SK-N-SH (cell line): ENCODE measurements around the gene BTF3. TPM values are rescaled to one million over a fixed set of nuclear protein-coding genes. Genes with fewer than 3 reads are reported as not detected.
A peak's percentile ranks its signal among the peaks of the same experiment; 100 is the strongest.

Experiments
- CTCF ChIA-PET: fragments of 300-600, 350-600 bp; formaldehyde crosslinking; extraction: SDS; loops from one replicate; lab custom pipeline; 2021; lab: Yijun Ruan, JAX
- POLR2A ChIA-PET: fragments of 350-600 bp; sonication (Branson Sonifier 250); formaldehyde crosslinking; extraction: SDS; loops from one replicate; lab custom pipeline; 2020; ENCODE audit warnings: antibody characterized with exemption, inconsistent platforms; lab: Yijun Ruan, JAX
- DNase-seq: peaks from one replicate; pipeline ENCODE4 v3.0.0; 2012
- H2AFZ ChIP-seq: fragments of 200-600 bp; sonication (generic); 2 replicates; pipeline ENCODE4 v1.8.1; 2016; ENCODE audit warnings: antibody characterized with exemption, mild to moderate bottlenecking, low read depth
- H3F3A ChIP-seq: fragments of 200-600 bp; sonication (generic); replicated peaks from 2 replicates; pipeline ENCODE3; 2016; ENCODE audit warnings: antibody characterized with exemption, mild to moderate bottlenecking; ENCODE audit not compliant: insufficient read depth
- H3K27ac ChIP-seq, 2 experiments: fragments of 200-500 bp in 1 of 2; fragments of 200-600 bp in 1 of 2; sonication (Bioruptor generic) in 1 of 2; sonication (generic), shearing (Covaris generic) in 1 of 2; 2 replicates each; pipeline versions ENCODE4 v1.5.1 to v1.6.1; 2014 to 2016; ENCODE audit warnings: low read depth in 2 of 2, inconsistent platforms in 1 of 2, low read length in 1 of 2, mild to moderate bottlenecking in 1 of 2, mixed read lengths in 1 of 2
- H3K27me3 ChIP-seq: fragments of 200-600 bp; sonication (generic), shearing (Covaris generic); 2 replicates; pipeline ENCODE4 v1.6.1; 2016; ENCODE audit warnings: mixed run types; ENCODE audit not compliant: insufficient read depth
- H3K36me3 ChIP-seq, 2 experiments: fragments of 200-500 bp in 1 of 2; fragments of 200-600 bp in 1 of 2; sonication (Bioruptor generic) in 1 of 2; sonication (generic) in 1 of 2; replicated peaks in 1 of 2; 2 replicates each; pipeline versions ENCODE3 to v1.5.1; 2014 to 2016; ENCODE audit warnings: low read length in 1 of 2, mild to moderate bottlenecking in 1 of 2; ENCODE audit not compliant: insufficient read depth in 2 of 2, control insufficient read depth in 1 of 2
- H3K4me1 ChIP-seq, 2 experiments: fragments of 200-500 bp in 1 of 2; fragments of 200-600 bp in 1 of 2; sonication (Bioruptor generic) in 1 of 2; sonication (generic), shearing (Covaris generic) in 1 of 2; 2 replicates each; pipeline versions ENCODE4 v1.5.1 to v1.6.1; 2014 to 2016; ENCODE audit warnings: low read depth in 1 of 2, low read length in 1 of 2, mixed run types in 1 of 2; ENCODE audit not compliant: insufficient read depth in 2 of 2, control insufficient read depth in 1 of 2
- H3K4me2 ChIP-seq: fragments of 200-600 bp; sonication (generic), shearing (Covaris generic); 2 replicates; pipeline ENCODE4 v1.6.1; 2017; ENCODE audit warnings: mixed run types
- H3K4me3 ChIP-seq, 2 experiments: fragments of 200-500 bp in 1 of 2; fragments of 200-600 bp in 1 of 2; sonication (Bioruptor generic) in 1 of 2; sonication (generic), shearing (Covaris generic) in 1 of 2; 2 replicates each; pipeline versions ENCODE4 v1.5.1 to v1.8.1; 2014 to 2016; ENCODE audit warnings: low read depth in 2 of 2, inconsistent platforms in 1 of 2, low read length in 1 of 2, mild to moderate bottlenecking in 1 of 2, mixed read lengths in 1 of 2, moderate library complexity in 1 of 2
- H3K79me2 ChIP-seq: fragments of 200-600 bp; sonication (generic); 2 replicates; pipeline ENCODE4 v1.8.1; 2017; ENCODE audit warnings: mild to moderate bottlenecking; ENCODE audit not compliant: insufficient read depth
- H3K9ac ChIP-seq: fragments of 200-600 bp; sonication (generic); 2 replicates; pipeline ENCODE4 v1.6.1; 2017; ENCODE audit warnings: mixed run types
- H3K9me2 ChIP-seq: fragments of 200-600 bp; sonication (generic); 2 replicates; pipeline ENCODE4 v1.6.1; 2017; ENCODE audit warnings: mixed run types
- H3K9me3 ChIP-seq: fragments of 200-600 bp; sonication (generic); 2 replicates; pipeline ENCODE4 v1.6.1; 2017; ENCODE audit warnings: mixed run types, mild to moderate bottlenecking, moderate library complexity
- H4K20me1 ChIP-seq: fragments of 200-600 bp; sonication (generic); 2 replicates; pipeline ENCODE4 v1.6.1; 2017; ENCODE audit warnings: mild to moderate bottlenecking, mixed run types; ENCODE audit not compliant: insufficient read depth
- CHD2 ChIP-seq: fragments of 150-350 bp; IDR thresholded peaks from 2 replicates; pipeline ENCODE4 v1.6.1; 2018; ENCODE audit warnings: low read length; ENCODE audit not compliant: partially characterized antibody
- CTCF ChIP-seq: fragments of 200-600 bp; sonication (generic); IDR thresholded peaks from 2 replicates; pipeline ENCODE4 v1.6.1; 2017; ENCODE audit warnings: antibody characterized with exemption, mild to moderate bottlenecking, moderate library complexity
- ELF1 ChIP-seq: IDR thresholded peaks from 2 replicates; pipeline ENCODE4 v1.4.0; 2012
- FOSL2 ChIP-seq: IDR thresholded peaks from 2 replicates; pipeline ENCODE4 v1.4.0; 2012; ENCODE audit warnings: low read depth, mild to moderate bottlenecking, moderate library complexity, borderline replicate concordance
- FOXJ3 ChIP-seq: sonication (generic); formaldehyde crosslinking; IDR thresholded peaks from 2 replicates; pipeline ENCODE4 v1.5.1; 2020; ENCODE audit warnings: mild to moderate bottlenecking, missing genetic modification reagents
- GATA2 ChIP-seq: sonication (generic); formaldehyde crosslinking; IDR thresholded peaks from 2 replicates; pipeline ENCODE4 v1.5.0; 2020; ENCODE audit warnings: mild to moderate bottlenecking, missing genetic modification reagents
- JUND ChIP-seq: IDR thresholded peaks from 2 replicates; pipeline ENCODE4 v1.4.0; 2012
- NFIC ChIP-seq: IDR thresholded peaks from 2 replicates; pipeline ENCODE4 v1.4.0; 2012; ENCODE audit warnings: borderline replicate concordance
- RCOR1 ChIP-seq: fragments of 150-350 bp; IDR thresholded peaks from 2 replicates; pipeline ENCODE4 v1.6.1; 2017; ENCODE audit warnings: antibody characterized with exemption, low read length
- RXRA ChIP-seq: IDR thresholded peaks from 2 replicates; pipeline ENCODE4 v1.4.0; 2012; ENCODE audit warnings: low read depth, mild to moderate bottlenecking, borderline replicate concordance
- SMC3 ChIP-seq: IDR thresholded peaks from 2 replicates; pipeline ENCODE4 v1.6.1; 2012; ENCODE audit warnings: low read depth, low read length, improper control_type of control experiment
- TCF12 ChIP-seq: IDR thresholded peaks from 2 replicates; pipeline ENCODE4 v1.4.0; 2012
- TEAD4 ChIP-seq: IDR thresholded peaks from 2 replicates; pipeline ENCODE4 v1.4.0; 2012; ENCODE audit warnings: mild to moderate bottlenecking, borderline replicate concordance; ENCODE audit not compliant: insufficient read depth
- YY1 ChIP-seq: IDR thresholded peaks from 2 replicates; pipeline ENCODE4 v1.4.0; 2012; ENCODE audit warnings: low read depth, mild to moderate bottlenecking
- WGBS: methylation state at CpG from one replicate; pipeline ENCODE4 v1.1.6; 2017; ENCODE audit warnings: low lambda C conversion rate; 5-methylcytosine and 5-hydroxymethylcytosine counted together
- polyA plus RNA-seq, 3 experiments: library from polyadenylated mRNA; depleted of rRNA; stranded (reverse); fragments of >200 nt; gene quantifications; 2 replicates each; pipeline ENCODE4 v1.2.3, GENCODE V29; 2012
- TF ChIP-seq, protein P1 (sequence below): IDR thresholded peaks from 2 replicates; pipeline ENCODE4; 2012
- TF ChIP-seq, protein P2 (sequence below): IDR thresholded peaks from 2 replicates; pipeline ENCODE4 v1.4.0; 2012; ENCODE audit warnings: low read depth, borderline replicate concordance
- TF ChIP-seq, protein P3 (sequence below): fragments of 150-350 bp; IDR thresholded peaks from 2 replicates; pipeline ENCODE4 v1.6.1; 2016; ENCODE audit warnings: mild to moderate bottlenecking, low read depth, low read length
- TF ChIP-seq, protein P4 (sequence below): IDR thresholded peaks from 2 replicates; pipeline ENCODE4 v1.4.0; 2012; ENCODE audit warnings: low read depth, borderline replicate concordance
- TF ChIP-seq, protein P5 (sequence below): IDR thresholded peaks from 2 replicates; pipeline ENCODE4 v1.6.1; 2012; ENCODE audit warnings: mild to moderate bottlenecking, low read depth, low read length, moderate library complexity

BTF3 gene
- polyA plus RNA-seq, 1 of the 3 experiments (the other 2 are of a cell fraction): 492 TPM

GRCh38 chr5:73482383-73483136 lies 15.7 kb upstream of the BTF3 start (continued):
- no peak for TF ChIP-seq YY1
- TF ChIP-seq, protein P1, sequence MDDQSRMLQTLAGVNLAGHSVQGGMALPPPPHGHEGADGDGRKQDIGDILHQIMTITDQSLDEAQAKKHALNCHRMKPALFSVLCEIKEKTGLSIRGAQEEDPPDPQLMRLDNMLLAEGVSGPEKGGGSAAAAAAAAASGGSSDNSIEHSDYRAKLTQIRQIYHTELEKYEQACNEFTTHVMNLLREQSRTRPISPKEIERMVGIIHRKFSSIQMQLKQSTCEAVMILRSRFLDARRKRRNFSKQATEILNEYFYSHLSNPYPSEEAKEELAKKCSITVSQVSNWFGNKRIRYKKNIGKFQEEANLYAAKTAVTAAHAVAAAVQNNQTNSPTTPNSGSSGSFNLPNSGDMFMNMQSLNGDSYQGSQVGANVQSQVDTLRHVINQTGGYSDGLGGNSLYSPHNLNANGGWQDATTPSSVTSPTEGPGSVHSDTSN: peak; percentile 64
- no peak for TF ChIP-seq RXRA
- TF ChIP-seq GATA2 (CRISPR knock-in tag): no peak
- TF ChIP-seq JUND: peak; percentile 52
- TF ChIP-seq, protein P2, sequence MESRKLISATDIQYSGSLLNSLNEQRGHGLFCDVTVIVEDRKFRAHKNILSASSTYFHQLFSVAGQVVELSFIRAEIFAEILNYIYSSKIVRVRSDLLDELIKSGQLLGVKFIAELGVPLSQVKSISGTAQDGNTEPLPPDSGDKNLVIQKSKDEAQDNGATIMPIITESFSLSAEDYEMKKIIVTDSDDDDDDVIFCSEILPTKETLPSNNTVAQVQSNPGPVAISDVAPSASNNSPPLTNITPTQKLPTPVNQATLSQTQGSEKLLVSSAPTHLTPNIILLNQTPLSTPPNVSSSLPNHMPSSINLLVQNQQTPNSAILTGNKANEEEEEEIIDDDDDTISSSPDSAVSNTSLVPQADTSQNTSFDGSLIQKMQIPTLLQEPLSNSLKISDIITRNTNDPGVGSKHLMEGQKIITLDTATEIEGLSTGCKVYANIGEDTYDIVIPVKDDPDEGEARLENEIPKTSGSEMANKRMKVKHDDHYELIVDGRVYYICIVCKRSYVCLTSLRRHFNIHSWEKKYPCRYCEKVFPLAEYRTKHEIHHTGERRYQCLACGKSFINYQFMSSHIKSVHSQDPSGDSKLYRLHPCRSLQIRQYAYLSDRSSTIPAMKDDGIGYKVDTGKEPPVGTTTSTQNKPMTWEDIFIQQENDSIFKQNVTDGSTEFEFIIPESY: no peak
- TF ChIP-seq TEAD4: no peak
- no peak; the same call in 1 of the 2 replicates for TF ChIP-seq TCF12
- no peak for TF ChIP-seq ELF1

- H3K79me2 ChIP-seq: no peaks in the 10 kb centered on the region
- CTCF ChIA-PET: interaction anchor here (1.2 kb wide), 1 partner anchor 29 kb away, joined by 6 read pairs; no protein-coding TSS in a partner anchor
- no peak for TF ChIP-seq FOSL2
- no peak for TF ChIP-seq SMC3
- TF ChIP-seq, protein P3, sequence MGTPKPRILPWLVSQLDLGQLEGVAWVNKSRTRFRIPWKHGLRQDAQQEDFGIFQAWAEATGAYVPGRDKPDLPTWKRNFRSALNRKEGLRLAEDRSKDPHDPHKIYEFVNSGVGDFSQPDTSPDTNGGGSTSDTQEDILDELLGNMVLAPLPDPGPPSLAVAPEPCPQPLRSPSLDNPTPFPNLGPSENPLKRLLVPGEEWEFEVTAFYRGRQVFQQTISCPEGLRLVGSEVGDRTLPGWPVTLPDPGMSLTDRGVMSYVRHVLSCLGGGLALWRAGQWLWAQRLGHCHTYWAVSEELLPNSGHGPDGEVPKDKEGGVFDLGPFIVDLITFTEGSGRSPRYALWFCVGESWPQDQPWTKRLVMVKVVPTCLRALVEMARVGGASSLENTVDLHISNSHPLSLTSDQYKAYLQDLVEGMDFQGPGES: no peak
- no peak for TF ChIP-seq GATA2 (CRISPR knock-in tag)
- no peak for TF ChIP-seq NFIC
- no peak for TF ChIP-seq FOXJ3 (CRISPR knock-in tag)
- TF ChIP-seq CTCF: no peak
- no peak for TF ChIP-seq TEAD4
- no peak for TF ChIP-seq YY1
- TF ChIP-seq, protein P4, sequence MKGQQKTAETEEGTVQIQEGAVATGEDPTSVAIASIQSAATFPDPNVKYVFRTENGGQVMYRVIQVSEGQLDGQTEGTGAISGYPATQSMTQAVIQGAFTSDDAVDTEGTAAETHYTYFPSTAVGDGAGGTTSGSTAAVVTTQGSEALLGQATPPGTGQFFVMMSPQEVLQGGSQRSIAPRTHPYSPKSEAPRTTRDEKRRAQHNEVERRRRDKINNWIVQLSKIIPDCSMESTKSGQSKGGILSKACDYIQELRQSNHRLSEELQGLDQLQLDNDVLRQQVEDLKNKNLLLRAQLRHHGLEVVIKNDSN: no peak
- TF ChIP-seq, protein P5, sequence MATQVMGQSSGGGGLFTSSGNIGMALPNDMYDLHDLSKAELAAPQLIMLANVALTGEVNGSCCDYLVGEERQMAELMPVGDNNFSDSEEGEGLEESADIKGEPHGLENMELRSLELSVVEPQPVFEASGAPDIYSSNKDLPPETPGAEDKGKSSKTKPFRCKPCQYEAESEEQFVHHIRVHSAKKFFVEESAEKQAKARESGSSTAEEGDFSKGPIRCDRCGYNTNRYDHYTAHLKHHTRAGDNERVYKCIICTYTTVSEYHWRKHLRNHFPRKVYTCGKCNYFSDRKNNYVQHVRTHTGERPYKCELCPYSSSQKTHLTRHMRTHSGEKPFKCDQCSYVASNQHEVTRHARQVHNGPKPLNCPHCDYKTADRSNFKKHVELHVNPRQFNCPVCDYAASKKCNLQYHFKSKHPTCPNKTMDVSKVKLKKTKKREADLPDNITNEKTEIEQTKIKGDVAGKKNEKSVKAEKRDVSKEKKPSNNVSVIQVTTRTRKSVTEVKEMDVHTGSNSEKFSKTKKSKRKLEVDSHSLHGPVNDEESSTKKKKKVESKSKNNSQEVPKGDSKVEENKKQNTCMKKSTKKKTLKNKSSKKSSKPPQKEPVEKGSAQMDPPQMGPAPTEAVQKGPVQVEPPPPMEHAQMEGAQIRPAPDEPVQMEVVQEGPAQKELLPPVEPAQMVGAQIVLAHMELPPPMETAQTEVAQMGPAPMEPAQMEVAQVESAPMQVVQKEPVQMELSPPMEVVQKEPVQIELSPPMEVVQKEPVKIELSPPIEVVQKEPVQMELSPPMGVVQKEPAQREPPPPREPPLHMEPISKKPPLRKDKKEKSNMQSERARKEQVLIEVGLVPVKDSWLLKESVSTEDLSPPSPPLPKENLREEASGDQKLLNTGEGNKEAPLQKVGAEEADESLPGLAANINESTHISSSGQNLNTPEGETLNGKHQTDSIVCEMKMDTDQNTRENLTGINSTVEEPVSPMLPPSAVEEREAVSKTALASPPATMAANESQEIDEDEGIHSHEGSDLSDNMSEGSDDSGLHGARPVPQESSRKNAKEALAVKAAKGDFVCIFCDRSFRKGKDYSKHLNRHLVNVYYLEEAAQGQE: no peak
- no peak for TF ChIP-seq RCOR1
- no peak for TF ChIP-seq JUND
- no peak for TF ChIP-seq CHD2
- H3K9me2 ChIP-seq: no peaks in the 10 kb centered on the region
- 84% methylated on average over 4 of the region's 4 CpGs for WGBS
- no peaks in the 10 kb centered on the region for H4K20me1 ChIP-seq
- no peaks in the 10 kb centered on the region for H3K27me3 ChIP-seq
- H2AFZ ChIP-seq: no peak overlapping the region
- H3K27ac ChIP-seq: no peak overlapping the region
- POLR2A ChIA-PET: no interaction called here
- H3K4me2 ChIP-seq: no peak overlapping the region
- peaks cover 13% of the 10 kb centered on the region for H3F3A ChIP-seq
- no peak overlapping the region for H3K4me3 ChIP-seq
- H3K9ac ChIP-seq: no peak overlapping the region
- H3K36me3 ChIP-seq: no peaks in the 10 kb centered on the region
- H3K4me1 ChIP-seq: no peaks in the 10 kb centered on the region
- no peak for DNase-seq
- no peaks in the 10 kb centered on the region for H3K9me3 ChIP-seq
Measured at GRCh38 chr5:73483676-73484075, 14.6 kb upstream of the BTF3 start.
